HG03575 (cell line): ENCODE measurements around the gene SNX18.
"Not testable (repeated sequence)": the region's sequence is repeated elsewhere in the genome, so short reads cannot be mapped to it uniquely, and the experiment has no call there.

ENCODE experiments used
- ATAC-seq: cut with Tn5 transposase; IDR thresholded peaks from one replicate; pipeline ENCODE4 v1.9.1; 2021; ENCODE audit not compliant: unreplicated experiment, insufficient number of reproducible peaks, low FRiP score; ENCODE audit errors: extremely low read depth

Gene SNX18

GRCh38 chr5:54518818-54519508 is 1.4 kb downstream of the SNX18 start:
- ATAC-seq, result no peak

- ATAC-seq, result no peak
Measured at GRCh38 chr5:54519509-54519876, 1.9 kb downstream of the SNX18 start.

DNA sequence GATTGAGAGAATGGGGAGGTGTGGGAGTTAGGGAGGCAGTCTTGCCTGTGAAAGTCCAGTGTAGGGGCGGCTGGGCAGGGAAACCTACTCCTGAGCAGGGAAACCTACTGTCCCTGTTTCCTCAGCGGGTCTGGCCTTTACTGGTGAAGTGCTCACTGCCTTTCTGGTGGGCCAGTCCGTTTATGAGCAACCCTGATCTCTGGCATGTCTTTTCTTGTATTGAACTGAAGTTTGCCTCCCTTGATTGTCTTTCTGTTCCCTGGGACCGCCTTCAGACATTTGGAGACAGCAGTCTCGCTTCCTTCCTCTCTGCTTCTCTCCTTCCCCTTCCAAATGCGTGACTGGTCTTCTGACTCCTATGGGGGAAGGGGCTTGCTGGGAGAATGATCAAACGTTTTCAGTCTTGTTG is 2.9 kb downstream of the SNX18 start:
- ATAC-seq, result no peak

- ATAC-seq, result no peak
Measured at GRCh38 chr5:54520940-54521339, 3.4 kb downstream of the SNX18 start.

GRCh38 chr5:54521856-54522479 is 4.4 kb downstream of the SNX18 start:
- no peak for ATAC-seq

- no peak for ATAC-seq
Measured at GRCh38 chr5:54523534-54523933, 6.0 kb downstream of the SNX18 start.

DNA sequence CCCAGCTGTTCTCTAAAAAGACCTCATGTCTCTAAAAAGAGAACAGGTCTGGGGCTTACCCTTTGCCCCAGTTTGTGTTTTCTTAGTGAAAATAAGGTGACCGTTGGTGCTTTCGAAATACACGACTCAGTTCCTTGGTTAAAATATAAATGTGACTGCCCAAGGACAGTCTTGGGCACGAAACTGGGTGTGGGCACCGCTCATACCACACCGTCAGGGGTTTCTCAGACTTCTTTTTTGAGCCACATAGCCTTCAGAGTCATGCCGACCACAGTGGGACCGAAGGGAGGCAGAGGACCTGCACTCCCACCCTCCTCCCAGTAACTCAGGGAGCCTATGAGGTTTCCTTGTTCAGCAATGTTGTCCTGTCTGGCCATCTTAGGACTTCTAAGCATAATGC is 6.5 kb downstream of the SNX18 start:
- no peak for ATAC-seq

- no peak for ATAC-seq
Measured at GRCh38 chr5:54524704-54525103, 7.1 kb downstream of the SNX18 start.

DNA sequence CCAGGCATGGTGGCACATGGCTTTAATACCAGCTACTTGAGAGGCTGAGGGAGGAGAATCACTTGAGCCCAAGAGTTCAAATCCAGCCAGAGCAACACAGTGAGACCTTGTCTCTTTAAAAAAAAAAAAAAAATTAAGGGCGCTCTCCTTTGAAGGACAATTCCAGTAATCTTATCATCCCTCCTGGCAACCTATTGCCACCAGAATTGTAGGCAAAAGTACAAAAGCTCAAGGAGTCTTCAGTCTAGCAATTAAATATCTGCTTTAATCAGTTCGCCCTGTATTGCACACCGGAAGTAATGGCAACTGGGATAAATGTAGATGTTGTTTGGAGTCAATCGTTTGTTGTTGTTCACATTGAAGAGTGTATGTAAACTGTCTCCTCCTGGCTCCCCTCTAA is 7.7 kb downstream of the SNX18 start:
- ATAC-seq, result no peak

- ATAC-seq, result no peak
Measured at GRCh38 chr5:54525692-54526091, 8.1 kb downstream of the SNX18 start.

- no peak for ATAC-seq
Measured at GRCh38 chr5:54526604-54527288, 9.2 kb downstream of the SNX18 start.

DNA sequence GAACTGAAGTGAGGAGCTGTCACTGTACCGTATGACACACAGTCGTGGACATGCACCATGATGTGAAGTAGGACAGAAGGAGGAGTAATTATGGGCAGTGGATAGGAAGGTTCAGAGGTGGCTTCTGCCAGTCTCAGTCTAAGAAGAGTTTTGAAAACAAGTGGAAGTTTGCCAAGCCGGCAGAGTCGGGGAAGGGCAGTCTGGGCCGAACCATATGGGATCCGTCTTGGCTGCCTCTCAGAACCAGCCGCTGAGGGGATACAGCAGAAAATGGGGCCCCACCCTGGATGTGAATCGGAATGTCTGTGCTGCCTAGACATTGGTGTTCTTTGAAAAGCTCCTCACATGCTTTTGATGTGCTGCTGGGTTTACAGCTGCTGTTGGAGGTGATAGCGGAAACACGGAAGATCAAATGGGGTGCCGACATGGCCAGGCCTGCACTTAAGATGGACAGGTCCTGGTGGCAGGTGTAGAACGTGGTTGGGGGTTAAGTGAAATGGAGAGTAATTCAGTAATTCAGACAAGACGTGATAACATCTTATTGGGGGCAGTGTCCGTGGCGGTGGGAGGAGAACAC is 11.2 kb downstream of the SNX18 start:
- ATAC-seq, result no peak

DNA sequence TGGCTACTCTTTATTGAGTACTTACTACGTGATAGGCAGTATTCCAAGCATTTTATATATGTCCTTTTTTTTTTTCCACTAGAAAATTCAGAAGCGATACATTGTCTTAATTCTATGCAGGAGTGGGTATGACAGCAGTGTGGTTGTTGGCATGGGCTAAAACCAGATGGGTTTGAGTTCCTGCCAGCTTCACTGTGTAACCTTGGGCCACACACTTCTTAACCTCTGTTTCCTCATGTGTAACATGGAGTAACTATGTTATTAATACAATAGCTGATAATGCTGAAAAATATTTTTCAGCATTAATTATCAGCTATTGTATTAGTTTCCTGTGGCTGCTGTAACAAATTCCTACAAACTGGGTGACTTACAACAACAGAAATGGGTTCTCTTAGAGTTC is 12.0 kb downstream of the SNX18 start:
- ATAC-seq, result no peak

DNA sequence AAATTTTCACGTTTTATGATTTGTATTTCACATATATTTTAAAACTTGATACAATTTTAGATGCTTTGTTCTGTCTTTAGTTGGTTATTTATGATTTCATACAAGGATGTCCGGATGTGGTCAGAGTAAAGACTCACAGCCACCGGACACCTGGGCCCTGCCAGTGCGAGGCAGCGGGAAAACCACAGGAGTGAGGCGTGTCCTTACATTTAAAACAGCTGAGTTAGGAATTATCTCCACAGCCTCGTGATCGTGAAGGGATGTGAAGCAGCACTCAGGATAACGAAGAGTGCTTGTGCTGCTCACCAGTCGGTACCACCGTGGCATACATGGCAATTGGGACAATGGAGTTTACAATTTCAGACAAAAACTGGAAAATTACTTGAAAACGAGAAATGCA is 14.0 kb downstream of the SNX18 start:
- no peak for ATAC-seq

DNA sequence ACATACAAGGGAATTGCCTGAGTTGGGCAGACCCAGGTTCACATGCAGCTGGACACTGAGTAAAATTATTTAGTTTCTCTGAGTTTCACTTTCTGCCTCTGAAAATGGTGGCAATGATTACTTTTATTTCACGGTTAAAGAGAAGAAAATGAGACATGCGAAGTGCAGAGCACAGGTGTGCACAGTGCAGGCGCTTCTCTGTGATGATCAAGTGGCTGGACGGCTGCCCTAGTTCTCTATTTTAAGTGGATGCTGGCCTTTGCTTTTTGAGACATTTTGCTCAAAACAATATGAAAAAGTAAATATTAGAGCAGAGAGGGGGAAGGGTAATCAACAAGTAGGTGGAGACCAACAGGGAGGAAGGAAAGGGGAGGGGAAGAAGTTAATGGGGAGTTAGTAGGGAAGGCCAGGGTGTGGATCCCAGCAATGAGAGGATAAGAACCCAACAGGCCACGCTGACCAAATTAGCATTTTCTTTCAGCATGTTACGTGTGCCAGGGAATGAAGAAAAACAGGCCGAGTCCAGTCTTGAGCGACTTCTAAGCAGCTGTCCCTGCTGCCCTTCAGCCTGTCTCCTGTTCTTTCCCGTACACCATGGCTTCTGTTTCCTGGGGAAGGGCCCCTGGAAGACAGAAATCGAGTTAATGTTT is 16.1 kb downstream of the SNX18 start:
- no peak for ATAC-seq

- ATAC-seq, result no peak
Measured at GRCh38 chr5:54534191-54535004, 16.8 kb downstream of the SNX18 start.

DNA sequence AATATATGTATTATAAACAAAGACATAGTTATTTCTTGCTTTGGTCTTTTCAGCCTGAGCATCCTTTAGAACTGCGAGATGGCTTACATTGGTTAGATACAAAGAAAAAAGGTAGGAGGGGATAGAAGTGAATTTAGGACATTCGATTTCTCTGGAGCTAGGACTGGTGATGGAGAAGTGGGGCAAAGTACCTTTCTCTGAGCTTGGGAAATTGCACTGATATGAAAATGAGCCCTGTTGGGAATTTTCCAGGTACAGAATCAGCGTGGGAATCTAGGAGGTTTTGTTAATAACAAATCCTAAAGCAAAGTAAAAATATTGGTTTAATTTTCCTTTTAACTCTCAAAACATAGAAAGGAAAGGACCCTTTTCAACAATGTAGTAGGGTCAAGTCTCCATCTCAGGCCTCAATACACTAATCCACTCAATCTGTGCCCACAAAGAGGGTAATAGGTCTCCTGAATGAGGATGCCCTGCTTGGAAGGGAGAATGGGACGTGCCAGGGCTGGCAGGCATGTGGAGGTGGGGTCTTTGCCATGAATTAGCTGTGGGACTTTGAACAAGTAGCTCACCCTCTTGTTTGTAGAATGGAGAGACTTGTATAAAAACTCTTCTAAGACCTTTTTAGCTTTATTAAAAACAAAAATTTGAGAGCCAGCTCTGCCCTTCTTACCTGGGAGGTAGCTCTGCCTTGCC is 17.7 kb downstream of the SNX18 start:
- no peak for ATAC-seq

GRCh38 chr5:54536375-54536774 is 18.8 kb downstream of the SNX18 start:
- ATAC-seq, result not testable (repeated sequence)
